Measurements from ENCODE around the gene NHLRC4. TPM values are rescaled to one million over a fixed set of nuclear protein-coding genes. Genes with fewer than 3 reads are reported as not detected.
A peak's percentile ranks its signal among the peaks of the same experiment; 100 is the strongest.

NHLRC4 gene
- total and polyA plus RNA-seq, 2 of the 13 experiments (the other 11 are each of a cell fraction or from before 2014, with no cell fraction given) = 0.40 to 0.59 TPM

GRCh38 chr16:522320-523096 is 44.3 kb upstream of the NHLRC4 start:
- Histone ChIP-seq H3K9me3 (ENCODE audit: low read length) (no peaks in the 10 kb centered on the region), H3K4me2 (ENCODE audit: low read depth, low read length) (no peak overlapping the region), H3K27ac (ENCODE audit: extremely low read length, insufficient read depth, low read length) (no peak overlapping the region), H3K9ac (ENCODE audit: insufficient read depth, low read depth, low read length) (no peak overlapping the region), H2AFZ (ENCODE audit: low read length) (no peak overlapping the region), H3K4me3 (replicated peaks in 1 of 3; ENCODE audit: insufficient read depth in 1 of 3, low read depth in 2 of 3, low read length in 3 of 3) (no peak overlapping the region), H3K36me3 (replicated peaks in 1 of 2; ENCODE audit: control insufficient read depth in 1 of 2, insufficient read depth in 2 of 2, low read length in 2 of 2) (peaks cover 18 to 32% of the 10 kb centered on the region in 2 experiments; a peak in 4 of 5 replicates), H3K27me3 (ENCODE audit: control insufficient read depth in 1 of 2, insufficient read depth in 2 of 2, low read length in 2 of 2) (no peaks in the 10 kb centered on the region; a peak in 1 of 5 replicates), H3K79me2 (ENCODE audit: insufficient read depth, low read length) (peaks cover 15% of the 10 kb centered on the region), H4K20me1 (ENCODE audit: insufficient read depth, low read length) (no peaks in the 10 kb centered on the region), H3K4me1 (ENCODE audit: insufficient read depth, low read length) (peaks cover 28% of the 10 kb centered on the region)
- no TSS peak for BruUV-seq (replicated peaks)
- ChIA-PET CTCF (ENCODE audit: low intra/inter-chr PET ratio, low total read pairs) (no interaction called here), POLR2A (interaction anchor here (0.6 to 2.7 kb wide), 3 partner anchors 13 to 137 kb away, joined by 4 to 12 read pairs (median 7); no protein-coding TSS in a partner anchor)
- in situ Hi-C loops (cut with HindIII; ENCODE audit: extremely low pct_ligation_motif_present, low pct_unique_long_range_greater_than_20kb) = no loop called here
- intact Hi-C loops (cut with micrococcal nuclease; ENCODE audit: unreplicated experiment) = no loop called here
- ATAC-seq (no peak), DNase-seq (ENCODE audit: low spot score) (no peak), FAIRE-seq (no peak)
- WGBS (ENCODE audit: low lambda C conversion rate) = 91% methylated on average over 17 of the region's 23 CpGs
- TF ChIP-seq TEAD2 (CRISPR knock-in tag; IDR thresholded peaks at IDR 0.05) (no peak), AGO2 (optimal IDR thresholded peaks at IDR 0.05; ENCODE audit: low read depth, low read length) (peak; percentile 28), MTA3 (CRISPR knock-in tag; IDR thresholded peaks at IDR 0.05) (no peak), ZMYM2 (CRISPR knock-in tag; IDR thresholded peaks at IDR 0.05) (0 out of 2 replicates have a peak, but pooled peaks have one; percentile 20), ZNF660 (CRISPR knock-in tag; IDR thresholded peaks at IDR 0.05; ENCODE audit: borderline replicate concordance, low read depth) (no peak), HNF4A (CRISPR knock-in tag; IDR thresholded peaks at IDR 0.05) (no peak), POLR2A (IDR thresholded peaks at IDR 0.05; ENCODE audit: insufficient read depth in 1 of 2, low read depth in 2 of 2, low read length in 2 of 2) (peak in 1 of 2 experiments; percentile 17; a peak in 1 of 4 replicates), ZNF770 (CRISPR knock-in tag; IDR thresholded peaks at IDR 0.05) (peak; percentile 75; the same call in 1 of the 2 replicates), NR2F6 (IDR thresholded peaks at IDR 0.05) (0 out of 2 replicates have a peak, but pooled peaks have one; percentile 10), NR2F6 (CRISPR knock-in tag; IDR thresholded peaks at IDR 0.05) (no peak), NAIF1 (CRISPR knock-in tag; IDR thresholded peaks at IDR 0.05; ENCODE audit: borderline replicate concordance) (no peak), SIN3B (IDR thresholded peaks at IDR 0.05; ENCODE audit: low read length) (no peak), ARNT2 (CRISPR knock-in tag; IDR thresholded peaks at IDR 0.05; ENCODE audit: low read depth) (no peak), ZBED4 (CRISPR knock-in tag; IDR thresholded peaks at IDR 0.05; ENCODE audit: borderline replicate concordance) (no peak), POLR2AphosphoS5 (IDR thresholded peaks at IDR 0.05; ENCODE audit: low read depth, low read length) (peak; percentile 48), PITX1 (CRISPR knock-in tag; IDR thresholded peaks at IDR 0.05) (0 out of 2 replicates have a peak, but pooled peaks have one; percentile 32), AKAP8 (CRISPR knock-in tag; IDR thresholded peaks at IDR 0.05) (0 out of 2 replicates have a peak, but pooled peaks have one; percentile 63), ZBTB3 (CRISPR knock-in tag; IDR thresholded peaks at IDR 0.05; ENCODE audit: borderline replicate concordance, low read depth) (no peak), ZNF121 (CRISPR knock-in tag; IDR thresholded peaks at IDR 0.05) (peak; percentile 76), RBM22 (optimal IDR thresholded peaks at IDR 0.05; ENCODE audit: low read length) (peak; percentile 83)
